ENCODE measurements around the gene SMAD9. TPM values are rescaled to one million over a fixed set of nuclear protein-coding genes. Genes with fewer than 3 reads are reported as not detected.

SMAD9 gene
- total and polyA plus RNA-seq, 2 of the 13 experiments (the other 11 are each of a cell fraction or from before 2014, with no cell fraction given), result 4.2 to 7.7 TPM

GRCh38 chr13:36817996-36818803 is 101.8 kb downstream of the SMAD9 start:
- FAIRE-seq (no peak), ATAC-seq (peak; percentile 15), DNase-seq (ENCODE audit: low spot score) (no peak)
- Histone ChIP-seq H3K27ac (ENCODE audit: extremely low read length, insufficient read depth, low read length) (no peak overlapping the region), H3K9ac (ENCODE audit: insufficient read depth, low read depth, low read length) (peak overlapping the region; percentile 50), H3K36me3 (replicated peaks in 1 of 2; ENCODE audit: control insufficient read depth in 1 of 2, insufficient read depth in 2 of 2, low read length in 2 of 2) (no peaks in the 10 kb centered on the region), H3K4me2 (ENCODE audit: low read depth, low read length) (peak overlapping the region; percentile 82), H3K79me2 (ENCODE audit: insufficient read depth, low read length) (peaks cover 29% of the 10 kb centered on the region), H4K20me1 (ENCODE audit: insufficient read depth, low read length) (peaks cover 6% of the 10 kb centered on the region; the same call in 1 of the 2 replicates), H3K4me1 (ENCODE audit: insufficient read depth, low read length) (peaks cover 38% of the 10 kb centered on the region), H3K9me3 (ENCODE audit: low read length) (no peaks in the 10 kb centered on the region), H3K4me3 (replicated peaks in 1 of 3; ENCODE audit: insufficient read depth in 1 of 3, low read depth in 2 of 3, low read length in 3 of 3) (peak overlapping the region; percentile 71 to 84 (median 77)), H2AFZ (ENCODE audit: low read length) (peak overlapping the region; percentile 92), H3K27me3 (ENCODE audit: control insufficient read depth in 1 of 2, insufficient read depth in 2 of 2, low read length in 2 of 2) (peaks cover 0 to 3% of the 10 kb centered on the region in 2 experiments; a peak in 1 of 5 replicates)
- in situ Hi-C loops (cut with HindIII; ENCODE audit: extremely low pct_ligation_motif_present, low pct_unique_long_range_greater_than_20kb), result no loop called here
- ChIA-PET CTCF (ENCODE audit: low intra/inter-chr PET ratio, low total read pairs) (no interaction called here), POLR2A (interaction anchor here (0.7 to 0.9 kb wide), 2 partner anchors 10 to 12 kb away, joined by 3 to 4 read pairs; no protein-coding TSS in a partner anchor)
- peak; percentile 34; the same call in 1 of the 2 replicates for TF ChIP-seq CTCF (CRISPR knock-in tag; IDR thresholded peaks at IDR 0.05)
- TF ChIP-seq ZFP90 (CRISPR knock-in tag; IDR thresholded peaks at IDR 0.05; ENCODE audit: borderline replicate concordance), result no peak
- peak; percentile 53 for TF ChIP-seq STAG1 (CRISPR knock-in tag; IDR thresholded peaks at IDR 0.05)
- no TSS peak for BruUV-seq (replicated peaks)
- 3% methylated on average over 12 of the region's 12 CpGs for WGBS (ENCODE audit: low lambda C conversion rate)
- intact Hi-C loops (cut with micrococcal nuclease; ENCODE audit: unreplicated experiment), result loop anchor here (2.0 kb wide), 2 partner anchors 65 to 241 kb away; partner anchors contain the start of gene SUPT20H

GRCh38 chr13:36815062-36815461 is 105.0 kb downstream of the SMAD9 start:
- in situ Hi-C loops (cut with HindIII; ENCODE audit: extremely low pct_ligation_motif_present, low pct_unique_long_range_greater_than_20kb) (no loop called here), intact Hi-C loops (cut with micrococcal nuclease; ENCODE audit: unreplicated experiment) (no loop called here)
- Histone ChIP-seq H2AFZ (ENCODE audit: low read length) (no peak overlapping the region), H4K20me1 (ENCODE audit: insufficient read depth, low read length) (no peaks in the 10 kb centered on the region), H3K9ac (ENCODE audit: insufficient read depth, low read depth, low read length) (no peak overlapping the region), H3K4me1 (ENCODE audit: insufficient read depth, low read length) (peaks cover 10% of the 10 kb centered on the region; the same call in 1 of the 2 replicates), H3K36me3 (replicated peaks in 1 of 2; ENCODE audit: control insufficient read depth in 1 of 2, insufficient read depth in 2 of 2, low read length in 2 of 2) (no peaks in the 10 kb centered on the region), H3K79me2 (ENCODE audit: insufficient read depth, low read length) (peaks cover 5% of the 10 kb centered on the region), H3K27ac (ENCODE audit: extremely low read length, insufficient read depth, low read length) (no peak overlapping the region), H3K27me3 (ENCODE audit: control insufficient read depth in 1 of 2, insufficient read depth in 2 of 2, low read length in 2 of 2) (peaks cover 0 to 12% of the 10 kb centered on the region in 2 experiments; a peak in 1 of 5 replicates), H3K4me2 (ENCODE audit: low read depth, low read length) (no peak overlapping the region), H3K9me3 (ENCODE audit: low read length) (no peaks in the 10 kb centered on the region), H3K4me3 (replicated peaks in 1 of 3; ENCODE audit: insufficient read depth in 1 of 3, low read depth in 2 of 3, low read length in 3 of 3) (no peak overlapping the region)
- CTCF ChIA-PET (ENCODE audit: low intra/inter-chr PET ratio, low total read pairs), result no interaction called here
- peak; percentile 33 for ATAC-seq
- peak; percentile 8 for FAIRE-seq
- TF ChIP-seq STAG1 (CRISPR knock-in tag; IDR thresholded peaks at IDR 0.05), result peak; percentile 20; the same call in 1 of the 2 replicates
- peak; percentile 99 for TF ChIP-seq ZNF564 (CRISPR knock-in tag; IDR thresholded peaks at IDR 0.05)
- TF ChIP-seq NBN (conservative IDR thresholded peaks at IDR 0.05), result no peak
- TF ChIP-seq CTCF (CRISPR knock-in tag; IDR thresholded peaks at IDR 0.05), result peak; percentile 40
- TF ChIP-seq ZEB1 (IDR thresholded peaks at IDR 0.05; ENCODE audit: insufficient replicate concordance, low read depth), result no peak
- peak; percentile 34; the same call in 1 of the 2 replicates for TF ChIP-seq SMC3 (IDR thresholded peaks at IDR 0.05; ENCODE audit: low read length)
- WGBS (ENCODE audit: low lambda C conversion rate), result 20% methylated on average over 2 of the region's 2 CpGs
- BruUV-seq (replicated peaks), result no TSS peak
- POLR2A ChIA-PET, result no interaction called here
- peak; percentile 28 for DNase-seq (ENCODE audit: low spot score)

Data from HepG2 (cell line).